ENCODE data around the gene PBRM1.

GRCh38 chr3:52681596-52681995 is 4.1 kb downstream of the PBRM1 start:
- no peak for TF ChIP-seq EZH2 (IDR thresholded peaks at IDR 0.05)
- no peak for TF ChIP-seq CEBPB (IDR thresholded peaks at IDR 0.05; ENCODE audit: low read depth)
- no peak for TF ChIP-seq CTCF (IDR thresholded peaks at IDR 0.05 in 2 of 3, conservative IDR thresholded peaks at IDR 0.05 in 1 of 3; ENCODE audit: borderline replicate concordance in 1 of 3, insufficient read depth in 1 of 3, low read depth in 2 of 3, low read length in 2 of 3)
- TF ChIP-seq REST (IDR thresholded peaks at IDR 0.05; ENCODE audit: low read depth) = no peak
- TF ChIP-seq TCF7L2 (IDR thresholded peaks at IDR 0.05; ENCODE audit: borderline replicate concordance, extremely low read depth, insufficient read depth, insufficient read length) = no peak
- TF ChIP-seq EGR1 (IDR thresholded peaks at IDR 0.05; ENCODE audit: low read depth) = no peak
- no peak for TF ChIP-seq ZBTB33 (IDR thresholded peaks at IDR 0.05; ENCODE audit: extremely low read depth, insufficient replicate concordance, low read length)
- no peak for TF ChIP-seq SP1 (IDR thresholded peaks at IDR 0.05; ENCODE audit: low read depth)
- TF ChIP-seq JUND (IDR thresholded peaks at IDR 0.05) = no peak
- TF ChIP-seq POLR2A (IDR thresholded peaks at IDR 0.05; ENCODE audit: borderline replicate concordance, extremely low read depth, insufficient read depth, insufficient read length) = no peak
- no peak for TF ChIP-seq POLR2AphosphoS5 (IDR thresholded peaks at IDR 0.05; ENCODE audit: low read depth, low read length)
- TF ChIP-seq CBX3 (IDR thresholded peaks at IDR 0.05; ENCODE audit: low read depth) = no peak

All from HCT116 (cell line).